Activated CD4-positive, alpha-beta T cell treated with anti-CD3 and anti-CD28 coated beads, Interleukin-2, Interleukin-6, amounts not matched to agents 100 ng/mL and 50 ng/mL, durations not matched to agents 16 hours and 8 hours (primary cell): ENCODE measurements around the gene DCTN2.

Experiments used
- DNase-seq: peaks from one replicate; pipeline ENCODE4 v3.0.0-alpha.2; 2020

DCTN2 gene

DNA sequence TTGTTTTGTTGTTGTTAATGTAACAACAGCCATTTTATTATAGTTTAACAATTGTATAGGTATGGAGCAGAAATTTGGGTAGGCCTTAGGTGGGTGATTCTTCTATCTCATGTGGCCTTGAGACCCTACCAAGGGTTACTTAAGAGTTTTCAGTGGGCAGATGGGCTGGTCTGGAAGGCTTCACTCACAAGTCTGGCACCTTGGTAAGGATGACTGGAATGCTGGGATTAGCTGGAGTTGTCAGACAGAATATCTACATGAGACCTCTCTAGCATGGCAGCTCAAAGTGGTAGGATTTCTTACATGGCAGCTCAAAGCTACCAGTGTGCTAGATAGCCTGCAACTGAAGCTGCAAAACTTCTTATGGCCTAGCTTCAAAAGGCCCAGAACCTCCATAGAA, 61.3 kb downstream of the DCTN2 start:
- DNase-seq: no peak

DNA sequence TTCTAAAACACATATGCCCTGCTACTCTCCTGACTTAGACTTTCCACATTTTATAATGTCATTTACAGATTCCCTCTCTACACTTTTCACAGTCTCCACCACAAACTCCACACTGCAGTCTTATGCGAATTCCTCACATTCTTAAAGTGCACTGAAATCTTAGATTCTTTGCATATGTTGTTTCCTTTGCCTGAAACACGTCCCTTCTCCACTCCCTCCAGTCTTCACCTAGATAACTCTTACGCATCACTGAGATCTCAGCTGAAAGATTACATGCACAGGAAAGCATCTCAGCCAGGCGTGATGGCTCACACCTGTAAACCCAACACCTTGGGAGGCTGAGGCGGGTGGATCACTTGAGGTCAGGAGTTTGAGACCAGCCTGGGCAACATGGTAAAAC, 63.5 kb downstream of the DCTN2 start:
- DNase-seq: no peak

DNA sequence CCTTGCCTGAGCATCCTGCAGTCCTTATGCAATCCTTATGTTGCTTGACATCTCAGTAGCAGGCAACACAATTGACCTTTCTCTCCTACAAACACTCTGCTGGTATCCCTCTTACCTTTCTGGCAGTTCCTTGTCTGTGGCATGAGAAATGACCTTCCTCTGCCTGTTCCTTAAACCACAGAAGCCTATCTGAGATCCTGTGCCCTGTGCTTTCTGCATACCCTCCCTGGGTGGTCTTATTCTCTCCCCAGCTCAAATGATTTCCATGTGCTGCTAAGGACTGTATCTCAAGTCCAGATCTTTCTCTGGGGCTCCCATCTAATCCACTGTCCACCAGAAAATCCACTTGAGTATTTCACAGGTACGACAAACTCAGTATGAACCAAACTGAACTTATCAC, 65.3 kb downstream of the DCTN2 start:
- DNase-seq: no peak
